Lower lobe of right lung (tissue), 2 donors: Measurements from ENCODE around the gene MYF6. TPM values are rescaled to one million over a fixed set of nuclear protein-coding genes. Genes with fewer than 3 reads are reported as not detected.

Source experiments
- ATAC-seq, 2 donors: fragments of 200-7000 bp; cut with Tn5 transposase; one replicate each; pipeline ENCODE4 v1.9.1; 2020 to 2022; ENCODE audit warnings: mild to moderate bottlenecking in 2 of 2, moderate library complexity in 2 of 2
- DNase-seq: peaks from one replicate; pipeline ENCODE4 v3.0.0-alpha.2; 2020
- H3K27ac ChIP-seq: fragments of 200-600 bp; one replicate; pipeline ENCODE4 v1.8.0; 2022
- H3K27me3 ChIP-seq: fragments of 200-600 bp; one replicate; pipeline ENCODE4 v1.8.0; 2022; ENCODE audit warnings: low read depth
- H3K36me3 ChIP-seq: fragments of 200-600 bp; one replicate; pipeline ENCODE4 v1.8.0; 2022; ENCODE audit warnings: mild to moderate bottlenecking
- H3K4me1 ChIP-seq: fragments of 200-600 bp; one replicate; pipeline ENCODE4 v1.8.0; 2022
- H3K4me3 ChIP-seq: fragments of 200-600 bp; one replicate; pipeline ENCODE4 v1.8.0; 2022; ENCODE audit warnings: mild to moderate bottlenecking
- H3K9me3 ChIP-seq: fragments of 200-600 bp; one replicate; pipeline ENCODE4 v1.8.0; 2022
- intact Hi-C: fragments of 100-400 bp; cut with DNase I; formaldehyde crosslinking; loops from one replicate; pipeline ENCODE4 v1.11.0; 2022
- total RNA-seq: library from RNA; stranded (reverse); fragmentation: NEBNext Ultra II Directional; extraction: Animal tissue kit (Norgen Biotek cat#: 25700); gene quantifications from one replicate; pipeline ENCODE4 v1.2.1, GENCODE V29; 2021
- TF ChIP-seq, protein P1 (sequence below): fragments of 200-600 bp; IDR thresholded peaks from one replicate; pipeline ENCODE4 v1.8.0; 2022; ENCODE audit warnings: antibody characterized with exemption, mild to moderate bottlenecking
- donor health status: DM: no; HTN: yes; CAD: no; lungs with severe emphysema.

MYF6 gene
- total RNA-seq, 1 donor from 2014 or later, result not detected

DNA sequence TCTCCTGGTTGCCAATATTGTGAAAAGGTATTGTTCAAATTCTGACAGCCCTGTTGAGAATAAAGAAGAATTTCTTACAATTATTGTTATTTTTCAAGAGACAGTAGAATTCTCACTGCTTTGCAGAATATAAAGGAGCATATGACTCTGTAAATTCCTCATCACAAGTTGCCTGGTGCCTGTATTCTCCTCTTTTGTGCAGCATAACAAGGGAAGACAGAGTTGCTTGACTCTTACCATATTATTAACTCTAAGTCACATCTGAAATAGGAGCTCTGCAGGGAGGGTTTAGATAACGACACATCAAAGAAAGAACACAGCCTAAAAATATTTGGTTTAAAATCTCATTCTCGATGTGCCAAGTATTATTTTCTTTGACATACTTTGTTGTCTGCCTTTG is 40.4 kb downstream of the MYF6 start:
- H3K4me1 ChIP-seq, result no peaks in the 10 kb centered on the region
- intact Hi-C loops, result no loop called here
- TF ChIP-seq, protein P1, sequence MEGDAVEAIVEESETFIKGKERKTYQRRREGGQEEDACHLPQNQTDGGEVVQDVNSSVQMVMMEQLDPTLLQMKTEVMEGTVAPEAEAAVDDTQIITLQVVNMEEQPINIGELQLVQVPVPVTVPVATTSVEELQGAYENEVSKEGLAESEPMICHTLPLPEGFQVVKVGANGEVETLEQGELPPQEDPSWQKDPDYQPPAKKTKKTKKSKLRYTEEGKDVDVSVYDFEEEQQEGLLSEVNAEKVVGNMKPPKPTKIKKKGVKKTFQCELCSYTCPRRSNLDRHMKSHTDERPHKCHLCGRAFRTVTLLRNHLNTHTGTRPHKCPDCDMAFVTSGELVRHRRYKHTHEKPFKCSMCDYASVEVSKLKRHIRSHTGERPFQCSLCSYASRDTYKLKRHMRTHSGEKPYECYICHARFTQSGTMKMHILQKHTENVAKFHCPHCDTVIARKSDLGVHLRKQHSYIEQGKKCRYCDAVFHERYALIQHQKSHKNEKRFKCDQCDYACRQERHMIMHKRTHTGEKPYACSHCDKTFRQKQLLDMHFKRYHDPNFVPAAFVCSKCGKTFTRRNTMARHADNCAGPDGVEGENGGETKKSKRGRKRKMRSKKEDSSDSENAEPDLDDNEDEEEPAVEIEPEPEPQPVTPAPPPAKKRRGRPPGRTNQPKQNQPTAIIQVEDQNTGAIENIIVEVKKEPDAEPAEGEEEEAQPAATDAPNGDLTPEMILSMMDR, result no peak
- ATAC-seq, result no peak
- no peak overlapping the region for H3K4me3 ChIP-seq
- H3K27ac ChIP-seq, result no peak overlapping the region
- no peaks in the 10 kb centered on the region for H3K27me3 ChIP-seq
- no peaks in the 10 kb centered on the region for H3K9me3 ChIP-seq
- no peaks in the 10 kb centered on the region for H3K36me3 ChIP-seq
- no peak for DNase-seq

- H3K27ac ChIP-seq, result no peak overlapping the region
- H3K4me1 ChIP-seq, result no peaks in the 10 kb centered on the region
- no peak overlapping the region for H3K4me3 ChIP-seq
- no peaks in the 10 kb centered on the region for H3K9me3 ChIP-seq
- no peak for ATAC-seq
- H3K36me3 ChIP-seq, result no peaks in the 10 kb centered on the region
- DNase-seq, result no peak
- no peaks in the 10 kb centered on the region for H3K27me3 ChIP-seq
- TF ChIP-seq, protein P1, result no peak
- intact Hi-C loops, result no loop called here
Measured at GRCh38 chr12:80749456-80749855, 42.0 kb downstream of the MYF6 start.

DNA sequence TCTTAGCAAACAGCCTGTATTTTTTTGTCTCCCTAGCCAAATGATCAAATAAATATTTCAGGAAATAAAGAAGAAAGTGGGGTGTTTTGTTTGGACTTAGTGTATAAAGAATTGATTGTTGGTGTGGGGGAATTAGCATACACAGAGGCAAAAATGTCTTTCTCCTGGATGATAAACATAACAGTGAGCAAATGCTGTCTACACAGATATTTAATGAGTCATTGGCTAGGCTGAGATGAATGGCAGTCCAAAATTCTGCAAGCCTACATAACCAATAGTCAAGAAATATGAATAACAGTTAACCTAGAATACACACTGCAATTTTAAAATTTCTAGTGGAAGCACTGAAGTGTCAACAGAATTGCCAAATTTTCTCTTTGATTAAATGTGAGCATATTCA is 45.0 kb downstream of the MYF6 start:
- Histone ChIP-seq H3K27me3 (no peaks in the 10 kb centered on the region), H3K9me3 (no peaks in the 10 kb centered on the region), H3K36me3 (no peaks in the 10 kb centered on the region), H3K4me1 (no peaks in the 10 kb centered on the region), H3K4me3 (no peak overlapping the region), H3K27ac (no peak overlapping the region)
- no peak for DNase-seq
- no peak for ATAC-seq
- TF ChIP-seq, protein P1, result no peak
- intact Hi-C loops, result no loop called here

DNA sequence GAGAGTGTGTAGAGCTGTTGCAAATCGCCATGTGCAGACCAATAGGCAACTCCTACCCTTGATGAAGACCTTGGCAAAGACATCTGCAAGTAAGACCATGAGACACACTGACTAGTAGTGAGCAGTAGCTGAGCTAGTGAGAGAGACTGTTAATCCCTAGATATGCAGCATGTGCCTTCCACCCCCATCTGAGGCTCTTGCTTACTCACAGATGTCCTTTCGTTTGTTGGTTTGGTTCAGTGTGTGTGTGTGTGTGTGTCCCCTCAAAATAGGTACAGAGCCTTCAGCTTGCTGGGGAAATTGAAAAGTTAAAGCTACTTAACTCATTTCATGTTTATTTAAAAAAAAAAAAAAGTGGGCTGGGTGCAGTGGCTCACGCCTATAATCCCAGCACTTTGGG is 46.8 kb downstream of the MYF6 start:
- H3K4me3 ChIP-seq, result no peak overlapping the region
- DNase-seq (no peak), ATAC-seq (no peak)
- TF ChIP-seq, protein P1, result no peak
- no peaks in the 10 kb centered on the region for H3K9me3 ChIP-seq
- no peak overlapping the region for H3K27ac ChIP-seq
- no peaks in the 10 kb centered on the region for H3K36me3 ChIP-seq
- intact Hi-C loops, result no loop called here
- no peaks in the 10 kb centered on the region for H3K27me3 ChIP-seq
- no peaks in the 10 kb centered on the region for H3K4me1 ChIP-seq

- H3K27ac ChIP-seq, result no peak overlapping the region
- no peaks in the 10 kb centered on the region for H3K27me3 ChIP-seq
- H3K9me3 ChIP-seq, result no peaks in the 10 kb centered on the region
- no peaks in the 10 kb centered on the region for H3K36me3 ChIP-seq
- intact Hi-C loops, result no loop called here
- H3K4me1 ChIP-seq, result no peaks in the 10 kb centered on the region
- DNase-seq (no peak), ATAC-seq (no peak)
- TF ChIP-seq, protein P1, result no peak
- no peak overlapping the region for H3K4me3 ChIP-seq
Measured at GRCh38 chr12:80756875-80757274, 49.4 kb downstream of the MYF6 start.

Other genes with a start within 250 kb of the MYF6 start
- not detected for gene MYF5, start 9.3 kb downstream of the MYF6 start, total RNA-seq
- 14.6 TPM for gene LIN7A, start 230.3 kb downstream of the MYF6 start, total RNA-seq